Neural cell (in vitro differentiated cells): ENCODE data around the gene ZNF536. TPM values are rescaled to one million over a fixed set of nuclear protein-coding genes. Genes with fewer than 3 reads are reported as not detected.

ENCODE experiments used
- H2AFZ ChIP-seq: fragments of 200-600, 300-800 bp; sonication (generic), shearing (Covaris generic); 2 replicates; pipeline ENCODE4 v1.6.0; 2014; ENCODE audit warnings: low read depth, mild to moderate bottlenecking, antibody characterized with exemption, low read length, moderate library complexity
- H3F3A ChIP-seq: fragments of 200-600 bp; shearing (Covaris generic); 2 replicates; pipeline ENCODE4 v1.6.1; 2016; ENCODE audit warnings: mild to moderate bottlenecking, moderate library complexity, mixed read lengths, antibody characterized with exemption, low read length; ENCODE audit not compliant: insufficient read depth, poor library complexity, severe bottlenecking
- H3K27ac ChIP-seq: fragments of 200-600, 300-800 bp; sonication (generic), shearing (Covaris generic); 2 replicates; pipeline ENCODE4 v1.5.1; 2014; ENCODE audit warnings: mild to moderate bottlenecking, low read length, moderate library complexity
- H3K27me3 ChIP-seq: fragments of 300-800, 200-600 bp; sonication (generic), shearing (Covaris generic); 2 replicates; pipeline ENCODE4 v1.6.0; 2014; ENCODE audit warnings: mild to moderate bottlenecking, low read depth, low read length, moderate library complexity; ENCODE audit not compliant: insufficient read depth
- H3K36me3 ChIP-seq: fragments of 300-800, 200-600 bp; sonication (generic), shearing (Covaris generic); 2 replicates; pipeline ENCODE4 v1.5.1; 2014; ENCODE audit warnings: mild to moderate bottlenecking, antibody characterized with exemption, low read length, moderate library complexity; ENCODE audit not compliant: insufficient read depth
- H3K4me2 ChIP-seq: fragments of 300-800, 200-600 bp; sonication (generic), shearing (Covaris generic); 2 replicates; pipeline ENCODE4 v1.6.0; 2014; ENCODE audit warnings: mild to moderate bottlenecking, low read length
- H3K4me3 ChIP-seq: fragments of 300-800, 200-600 bp; sonication (generic), shearing (Covaris generic); 2 replicates; pipeline ENCODE4 v1.5.1; 2014; ENCODE audit warnings: mild to moderate bottlenecking, low read length, moderate library complexity
- H3K79me2 ChIP-seq: fragments of 200-600 bp; shearing (Covaris generic); replicated peaks from 2 replicates; pipeline ENCODE4 v1.6.0; 2014; ENCODE audit warnings: mild to moderate bottlenecking, low read length, moderate library complexity; ENCODE audit not compliant: insufficient read depth
- H3K9ac ChIP-seq: fragments of 300-800, 200-600 bp; sonication (generic), shearing (Covaris generic); 2 replicates; pipeline ENCODE4 v1.6.1; 2016; ENCODE audit warnings: mild to moderate bottlenecking, low read length, mixed read lengths
- H3K9me2 ChIP-seq: fragments of 200-600 bp; shearing (Covaris generic); 2 replicates; pipeline ENCODE4 v1.6.1; 2016; ENCODE audit warnings: mild to moderate bottlenecking, low read length, mixed read lengths; ENCODE audit not compliant: insufficient read depth
- H3K9me3 ChIP-seq: fragments of 200-600, 300-800 bp; sonication (generic), shearing (Covaris generic); 2 replicates; pipeline ENCODE4 v1.6.1; 2016; ENCODE audit warnings: mild to moderate bottlenecking, mixed run types, low read length, moderate library complexity, mixed read lengths
- H4K20me1 ChIP-seq: fragments of 200-600 bp; shearing (Covaris generic); 2 replicates; pipeline ENCODE4 v1.6.1; 2016; ENCODE audit warnings: mild to moderate bottlenecking, mixed run types; ENCODE audit not compliant: insufficient read depth
- EP300 ChIP-seq: fragments of 450-650 bp; conservative IDR thresholded peaks from 2 replicates; pipeline ENCODE4 v1.6.1; 2014; ENCODE audit warnings: antibody characterized with exemption, mild to moderate bottlenecking, moderate library complexity; ENCODE audit not compliant: poor library complexity, severe bottlenecking
- MXI1 ChIP-seq: fragments of 450-650 bp; conservative IDR thresholded peaks from 2 replicates; pipeline ENCODE4 v1.6.1; 2014; ENCODE audit warnings: antibody characterized with exemption, mild to moderate bottlenecking; ENCODE audit not compliant: poor library complexity, severe bottlenecking
- POLR2AphosphoS5 ChIP-seq: IDR thresholded peaks from 2 replicates; pipeline ENCODE4 v1.6.1; 2012
- RAD21 ChIP-seq: fragments of 450-650 bp; conservative IDR thresholded peaks from 2 replicates; pipeline ENCODE4 v1.6.1; 2014; ENCODE audit warnings: antibody characterized with exemption, mild to moderate bottlenecking, moderate library complexity
- SMC3 ChIP-seq: fragments of 450-650 bp; conservative IDR thresholded peaks from 2 replicates; pipeline ENCODE4 v1.6.1; 2014; ENCODE audit warnings: antibody characterized with exemption, mild to moderate bottlenecking, moderate library complexity; ENCODE audit not compliant: poor library complexity
- TAF1 ChIP-seq: IDR thresholded peaks from 2 replicates; pipeline ENCODE4 v1.6.1; 2012; ENCODE audit warnings: low read depth
- polyA plus RNA-seq: library from polyadenylated mRNA; depleted of rRNA; stranded (reverse); fragments of >200 nt; gene quantifications from 2 replicates; pipeline ENCODE4 v1.2.3, GENCODE V29; 2014
- TF ChIP-seq, protein P1 (sequence below): fragments of 450-650 bp; IDR thresholded peaks from 2 replicates; pipeline ENCODE4 v1.5.1; 2014; ENCODE audit warnings: antibody characterized with exemption, mild to moderate bottlenecking, moderate library complexity; ENCODE audit not compliant: poor library complexity, severe bottlenecking
- TF ChIP-seq, protein P2 (sequence below): IDR thresholded peaks from 2 replicates; pipeline ENCODE4 v1.6.1; 2012; ENCODE audit warnings: borderline replicate concordance

The ZNF536 gene
- polyA plus RNA-seq, 1 donor from 2014 or later: 13.9 TPM

DNA sequence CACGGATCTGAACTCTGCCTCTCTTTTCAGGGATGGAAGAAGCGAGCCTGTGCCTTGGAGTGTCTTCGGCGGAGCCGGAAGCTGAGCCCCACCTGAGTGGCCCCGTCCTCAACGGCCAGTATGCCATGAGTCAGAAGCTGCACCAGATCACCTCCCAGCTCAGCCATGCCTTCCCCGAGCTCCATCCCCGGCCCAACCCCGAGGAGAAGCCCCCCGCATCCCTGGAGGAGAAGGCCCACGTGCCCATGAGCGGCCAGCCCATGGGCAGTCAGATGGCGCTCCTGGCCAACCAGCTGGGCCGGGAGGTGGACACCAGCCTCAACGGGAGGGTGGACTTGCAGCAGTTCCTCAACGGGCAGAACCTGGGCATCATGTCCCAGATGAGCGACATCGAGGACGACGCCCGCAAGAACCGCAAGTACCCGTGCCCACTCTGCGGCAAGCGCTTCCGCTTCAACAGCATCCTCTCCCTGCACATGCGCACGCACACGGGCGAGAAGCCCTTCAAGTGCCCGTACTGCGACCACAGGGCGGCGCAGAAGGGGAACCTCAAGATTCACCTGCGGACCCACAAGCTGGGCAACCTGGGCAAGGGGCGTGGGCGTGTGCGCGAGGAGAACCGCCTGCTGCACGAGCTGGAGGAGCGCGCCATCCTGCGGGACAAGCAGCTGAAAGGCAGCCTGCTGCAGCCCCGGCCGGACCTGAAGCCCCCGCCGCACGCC is 71.5 kb downstream of the ZNF536 start:
- H3K27ac ChIP-seq: no peak overlapping the region
- H3K9me2 ChIP-seq: no peaks in the 10 kb centered on the region
- no peak overlapping the region for H3K9ac ChIP-seq
- no peaks in the 10 kb centered on the region for H3K79me2 ChIP-seq
- H3K4me3 ChIP-seq: no peak overlapping the region
- H3K27me3 ChIP-seq: no peaks in the 10 kb centered on the region
- H3K4me2 ChIP-seq: no peak overlapping the region
- H3K9me3 ChIP-seq: no peaks in the 10 kb centered on the region
- no peak overlapping the region for H2AFZ ChIP-seq
- H3K36me3 ChIP-seq: no peaks in the 10 kb centered on the region
- TF ChIP-seq MXI1 (no peak), TAF1 (no peak), RAD21 (no peak), SMC3 (no peak), EP300 (no peak)
- TF ChIP-seq, protein P1, sequence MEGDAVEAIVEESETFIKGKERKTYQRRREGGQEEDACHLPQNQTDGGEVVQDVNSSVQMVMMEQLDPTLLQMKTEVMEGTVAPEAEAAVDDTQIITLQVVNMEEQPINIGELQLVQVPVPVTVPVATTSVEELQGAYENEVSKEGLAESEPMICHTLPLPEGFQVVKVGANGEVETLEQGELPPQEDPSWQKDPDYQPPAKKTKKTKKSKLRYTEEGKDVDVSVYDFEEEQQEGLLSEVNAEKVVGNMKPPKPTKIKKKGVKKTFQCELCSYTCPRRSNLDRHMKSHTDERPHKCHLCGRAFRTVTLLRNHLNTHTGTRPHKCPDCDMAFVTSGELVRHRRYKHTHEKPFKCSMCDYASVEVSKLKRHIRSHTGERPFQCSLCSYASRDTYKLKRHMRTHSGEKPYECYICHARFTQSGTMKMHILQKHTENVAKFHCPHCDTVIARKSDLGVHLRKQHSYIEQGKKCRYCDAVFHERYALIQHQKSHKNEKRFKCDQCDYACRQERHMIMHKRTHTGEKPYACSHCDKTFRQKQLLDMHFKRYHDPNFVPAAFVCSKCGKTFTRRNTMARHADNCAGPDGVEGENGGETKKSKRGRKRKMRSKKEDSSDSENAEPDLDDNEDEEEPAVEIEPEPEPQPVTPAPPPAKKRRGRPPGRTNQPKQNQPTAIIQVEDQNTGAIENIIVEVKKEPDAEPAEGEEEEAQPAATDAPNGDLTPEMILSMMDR: no peak
- TF ChIP-seq, protein P2, sequence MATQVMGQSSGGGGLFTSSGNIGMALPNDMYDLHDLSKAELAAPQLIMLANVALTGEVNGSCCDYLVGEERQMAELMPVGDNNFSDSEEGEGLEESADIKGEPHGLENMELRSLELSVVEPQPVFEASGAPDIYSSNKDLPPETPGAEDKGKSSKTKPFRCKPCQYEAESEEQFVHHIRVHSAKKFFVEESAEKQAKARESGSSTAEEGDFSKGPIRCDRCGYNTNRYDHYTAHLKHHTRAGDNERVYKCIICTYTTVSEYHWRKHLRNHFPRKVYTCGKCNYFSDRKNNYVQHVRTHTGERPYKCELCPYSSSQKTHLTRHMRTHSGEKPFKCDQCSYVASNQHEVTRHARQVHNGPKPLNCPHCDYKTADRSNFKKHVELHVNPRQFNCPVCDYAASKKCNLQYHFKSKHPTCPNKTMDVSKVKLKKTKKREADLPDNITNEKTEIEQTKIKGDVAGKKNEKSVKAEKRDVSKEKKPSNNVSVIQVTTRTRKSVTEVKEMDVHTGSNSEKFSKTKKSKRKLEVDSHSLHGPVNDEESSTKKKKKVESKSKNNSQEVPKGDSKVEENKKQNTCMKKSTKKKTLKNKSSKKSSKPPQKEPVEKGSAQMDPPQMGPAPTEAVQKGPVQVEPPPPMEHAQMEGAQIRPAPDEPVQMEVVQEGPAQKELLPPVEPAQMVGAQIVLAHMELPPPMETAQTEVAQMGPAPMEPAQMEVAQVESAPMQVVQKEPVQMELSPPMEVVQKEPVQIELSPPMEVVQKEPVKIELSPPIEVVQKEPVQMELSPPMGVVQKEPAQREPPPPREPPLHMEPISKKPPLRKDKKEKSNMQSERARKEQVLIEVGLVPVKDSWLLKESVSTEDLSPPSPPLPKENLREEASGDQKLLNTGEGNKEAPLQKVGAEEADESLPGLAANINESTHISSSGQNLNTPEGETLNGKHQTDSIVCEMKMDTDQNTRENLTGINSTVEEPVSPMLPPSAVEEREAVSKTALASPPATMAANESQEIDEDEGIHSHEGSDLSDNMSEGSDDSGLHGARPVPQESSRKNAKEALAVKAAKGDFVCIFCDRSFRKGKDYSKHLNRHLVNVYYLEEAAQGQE: no peak
- H4K20me1 ChIP-seq: no peaks in the 10 kb centered on the region
- H3F3A ChIP-seq: no peaks in the 10 kb centered on the region

DNA sequence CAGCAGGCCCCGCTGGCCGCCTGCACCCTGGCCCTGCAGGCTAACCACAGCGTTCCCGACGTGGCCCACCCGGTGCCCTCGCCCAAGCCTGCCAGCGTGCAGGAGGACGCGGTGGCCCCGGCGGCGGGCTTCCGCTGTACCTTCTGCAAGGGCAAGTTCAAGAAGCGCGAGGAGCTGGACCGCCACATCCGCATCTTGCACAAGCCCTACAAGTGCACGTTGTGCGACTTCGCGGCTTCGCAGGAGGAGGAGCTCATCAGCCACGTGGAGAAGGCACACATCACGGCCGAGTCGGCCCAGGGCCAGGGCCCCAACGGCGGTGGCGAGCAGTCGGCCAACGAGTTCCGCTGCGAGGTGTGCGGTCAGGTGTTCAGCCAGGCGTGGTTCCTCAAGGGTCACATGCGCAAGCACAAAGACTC is 72.1 kb downstream of the ZNF536 start:
- H2AFZ ChIP-seq: no peak overlapping the region
- H4K20me1 ChIP-seq: no peaks in the 10 kb centered on the region
- no peaks in the 10 kb centered on the region for H3F3A ChIP-seq
- H3K9me2 ChIP-seq: no peaks in the 10 kb centered on the region
- H3K9me3 ChIP-seq: no peaks in the 10 kb centered on the region
- no peak overlapping the region for H3K27ac ChIP-seq
- no peaks in the 10 kb centered on the region for H3K79me2 ChIP-seq
- no peak overlapping the region for H3K9ac ChIP-seq
- no peak overlapping the region for H3K4me2 ChIP-seq
- H3K27me3 ChIP-seq: no peaks in the 10 kb centered on the region
- TF ChIP-seq RAD21 (no peak), TAF1 (no peak), SMC3 (no peak)
- H3K4me3 ChIP-seq: no peak overlapping the region
- no peaks in the 10 kb centered on the region for H3K36me3 ChIP-seq

DNA sequence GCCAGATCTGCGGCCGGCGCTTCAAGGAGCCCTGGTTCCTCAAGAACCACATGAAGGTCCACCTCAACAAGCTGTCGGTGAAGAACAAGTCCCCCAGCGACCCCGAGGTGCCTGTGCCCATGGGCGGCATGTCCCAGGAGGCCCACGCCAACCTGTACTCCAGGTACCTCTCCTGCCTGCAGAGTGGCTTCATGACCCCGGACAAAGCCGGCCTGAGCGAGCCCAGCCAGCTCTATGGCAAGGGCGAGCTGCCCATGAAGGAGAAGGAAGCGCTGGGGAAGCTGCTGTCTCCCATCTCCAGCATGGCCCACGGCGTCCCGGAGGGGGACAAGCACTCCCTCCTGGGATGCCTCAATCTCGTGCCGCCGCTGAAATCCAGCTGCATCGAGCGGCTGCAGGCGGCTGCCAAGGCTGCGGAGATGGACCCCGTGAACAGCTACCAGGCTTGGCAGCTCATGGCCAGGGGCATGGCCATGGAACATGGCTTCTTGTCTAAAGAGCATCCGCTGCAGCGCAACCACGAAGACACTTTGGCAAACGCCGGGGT is 72.6 kb downstream of the ZNF536 start:
- no peaks in the 10 kb centered on the region for H3K27me3 ChIP-seq
- no peaks in the 10 kb centered on the region for H4K20me1 ChIP-seq
- no peak overlapping the region for H3K4me2 ChIP-seq
- H3K9me2 ChIP-seq: no peaks in the 10 kb centered on the region
- no peak overlapping the region for H3K4me3 ChIP-seq
- H2AFZ ChIP-seq: no peak overlapping the region
- H3K9me3 ChIP-seq: no peaks in the 10 kb centered on the region
- no peaks in the 10 kb centered on the region for H3K36me3 ChIP-seq
- no peak overlapping the region for H3K9ac ChIP-seq
- H3K79me2 ChIP-seq: no peaks in the 10 kb centered on the region
- no peak overlapping the region for H3K27ac ChIP-seq
- H3F3A ChIP-seq: no peaks in the 10 kb centered on the region
- TF ChIP-seq, protein P2: no peak
- no peak for TF ChIP-seq MXI1
- TF ChIP-seq, protein P1: no peak
- no peak for TF ChIP-seq RAD21
- no peak for TF ChIP-seq POLR2AphosphoS5
- no peak for TF ChIP-seq EP300
